GM18499 (cell line): ENCODE data around the gene MYO15B.

Experiments used
- ATAC-seq: cut with Tn5 transposase; IDR thresholded peaks from one replicate; pipeline ENCODE4 v1.9.1; 2021; ENCODE audit warnings: moderate number of reproducible peaks; ENCODE audit not compliant: insufficient read depth, unreplicated experiment

The MYO15B gene

DNA sequence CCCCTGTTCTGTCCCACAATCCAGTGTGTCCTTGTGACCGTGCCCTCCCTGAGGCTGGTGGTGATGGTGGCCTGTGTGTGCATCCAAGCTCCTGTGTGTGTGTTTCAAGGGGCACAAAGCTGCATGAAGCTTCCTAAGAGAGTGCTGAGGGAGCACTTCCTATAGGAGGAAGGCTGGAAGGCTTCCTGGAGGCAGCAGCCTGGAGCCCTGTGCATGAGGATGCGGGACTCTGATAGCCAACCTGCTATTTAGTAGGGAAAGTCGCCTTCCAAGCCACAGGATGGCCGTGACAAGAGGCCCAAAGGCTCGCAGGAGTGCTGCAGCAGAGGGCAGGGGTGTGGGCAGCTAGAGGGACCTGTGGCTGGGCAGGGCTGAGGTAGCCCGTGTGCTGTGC is 8.3 kb downstream of the MYO15B start:
- ATAC-seq, result no peak

DNA sequence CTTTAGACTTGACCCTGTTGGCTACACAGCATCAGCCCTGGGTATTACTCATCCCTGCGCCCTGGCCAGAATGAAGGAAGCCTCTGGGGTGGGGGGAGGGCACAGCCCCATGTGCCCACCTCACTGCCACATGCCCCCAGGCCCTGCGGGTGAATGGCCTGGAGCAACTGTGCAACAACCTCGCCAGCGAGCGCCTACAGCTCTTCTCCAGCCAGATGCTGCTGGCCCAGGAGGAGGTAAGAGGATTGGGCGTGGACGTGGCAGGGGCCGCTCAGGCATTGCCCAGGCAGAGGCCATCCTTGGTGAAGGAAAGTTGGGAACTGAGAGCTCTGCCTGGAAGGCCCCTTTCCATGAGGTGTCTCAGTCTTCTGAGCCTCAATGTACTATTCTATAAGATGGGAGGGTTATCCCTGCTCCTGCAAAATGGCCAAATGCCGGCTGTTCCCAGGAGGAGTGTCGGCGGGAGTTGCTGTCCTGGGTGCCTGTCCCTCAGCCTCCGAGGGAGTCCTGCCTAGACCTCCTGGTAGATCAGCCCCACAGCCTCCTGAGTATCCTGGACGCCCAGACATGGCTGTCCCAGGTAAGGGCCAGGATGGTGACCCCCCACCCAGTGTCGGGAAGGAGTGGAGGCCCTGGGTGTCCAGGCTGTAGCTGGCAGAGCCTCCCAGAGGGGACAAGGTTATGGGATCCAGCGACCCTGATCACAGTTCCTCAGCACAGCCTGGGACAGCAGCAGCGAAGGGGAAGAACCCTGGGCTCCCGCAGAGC is 8.9 kb downstream of the MYO15B start:
- no peak for ATAC-seq

DNA sequence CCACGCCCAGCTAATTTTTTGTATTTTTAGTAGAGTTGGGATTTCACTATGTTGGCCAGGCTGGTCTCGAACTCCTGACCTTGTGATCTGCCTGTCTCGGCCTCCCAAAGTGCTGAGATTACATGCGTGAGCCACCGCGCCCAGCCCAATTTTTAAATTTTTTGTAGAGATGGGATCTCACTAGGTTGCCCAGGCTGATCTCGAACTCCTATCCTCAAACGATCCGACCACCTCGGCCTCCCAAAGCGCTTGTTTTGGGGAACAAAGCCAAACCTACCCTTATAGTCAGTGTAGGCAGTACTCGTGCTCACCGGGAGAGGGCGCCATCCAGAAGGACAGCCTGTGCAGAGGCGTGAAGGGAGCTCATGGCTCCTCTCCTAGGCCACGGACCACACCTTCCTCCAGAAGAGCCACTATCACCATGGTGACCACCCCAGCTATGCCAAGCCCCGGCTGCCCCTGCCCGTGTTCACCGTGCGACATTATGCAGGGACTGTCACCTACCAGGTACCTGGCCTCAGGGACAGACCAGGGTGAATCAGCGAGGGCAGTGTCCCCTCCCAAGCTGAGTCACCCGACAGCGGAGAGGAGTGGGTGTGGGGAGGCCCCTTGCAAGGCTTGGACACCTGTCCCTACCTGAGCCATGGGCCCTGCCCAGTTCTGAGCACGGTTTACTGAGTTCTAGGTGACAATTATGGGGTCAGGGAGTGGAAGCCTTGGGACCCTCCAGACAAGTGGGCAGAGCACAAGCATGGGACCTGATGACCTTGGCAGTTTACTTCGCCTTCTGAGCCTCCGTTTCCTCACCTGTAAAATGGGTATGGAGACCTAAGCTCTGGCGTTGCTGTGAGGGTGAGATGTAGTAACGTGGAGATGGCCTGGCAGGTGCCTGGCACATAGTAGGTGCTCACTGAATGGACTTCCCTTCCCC is 13.7 kb downstream of the MYO15B start:
- no peak for ATAC-seq

- ATAC-seq, result no peak
Measured at GRCh38 chr17:75602644-75603043, 15.0 kb downstream of the MYO15B start.

DNA sequence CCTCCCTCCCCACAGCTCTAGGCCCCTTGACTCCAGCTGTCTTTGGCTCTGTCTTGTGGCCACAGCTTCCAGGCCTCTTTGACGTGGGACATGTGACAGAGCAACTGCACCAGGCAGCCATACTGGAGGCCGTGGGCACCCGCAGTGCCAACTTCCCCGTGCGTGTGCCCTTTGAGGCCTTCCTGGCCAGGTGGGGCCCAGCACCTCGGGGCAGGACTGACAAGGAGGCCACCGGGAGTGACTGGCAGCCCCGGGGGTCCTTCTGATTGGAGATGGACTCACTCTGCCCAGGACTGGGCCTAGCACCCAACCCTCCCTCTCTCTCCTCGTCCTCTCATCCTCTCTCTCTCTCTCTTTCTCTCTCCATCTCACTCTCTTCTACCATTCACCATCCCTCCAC is 15.5 kb downstream of the MYO15B start:
- no peak for ATAC-seq

GRCh38 chr17:75604034-75604695 is 16.6 kb downstream of the MYO15B start:
- no peak for ATAC-seq

- ATAC-seq, result no peak
Measured at GRCh38 chr17:75605790-75606189, 18.2 kb downstream of the MYO15B start.

DNA sequence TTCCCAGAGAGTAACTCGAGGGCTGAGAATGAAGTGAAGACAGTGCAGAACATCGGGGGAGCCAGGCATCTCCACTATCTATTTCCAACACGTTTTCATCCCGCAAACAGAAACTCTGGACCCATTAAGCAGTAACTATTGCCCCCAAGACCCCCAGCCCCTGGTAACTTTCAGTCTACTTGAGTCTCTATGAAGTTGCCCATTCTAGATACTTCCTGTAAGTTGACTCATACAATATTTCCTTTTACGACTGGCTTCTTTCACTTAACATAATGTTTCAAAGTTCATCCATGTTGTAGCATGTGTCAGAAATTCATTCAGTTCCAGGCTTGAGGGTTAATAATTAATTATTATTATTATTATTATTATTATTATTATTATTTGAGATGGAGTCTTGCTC is 19.5 kb downstream of the MYO15B start:
- no peak for ATAC-seq

DNA sequence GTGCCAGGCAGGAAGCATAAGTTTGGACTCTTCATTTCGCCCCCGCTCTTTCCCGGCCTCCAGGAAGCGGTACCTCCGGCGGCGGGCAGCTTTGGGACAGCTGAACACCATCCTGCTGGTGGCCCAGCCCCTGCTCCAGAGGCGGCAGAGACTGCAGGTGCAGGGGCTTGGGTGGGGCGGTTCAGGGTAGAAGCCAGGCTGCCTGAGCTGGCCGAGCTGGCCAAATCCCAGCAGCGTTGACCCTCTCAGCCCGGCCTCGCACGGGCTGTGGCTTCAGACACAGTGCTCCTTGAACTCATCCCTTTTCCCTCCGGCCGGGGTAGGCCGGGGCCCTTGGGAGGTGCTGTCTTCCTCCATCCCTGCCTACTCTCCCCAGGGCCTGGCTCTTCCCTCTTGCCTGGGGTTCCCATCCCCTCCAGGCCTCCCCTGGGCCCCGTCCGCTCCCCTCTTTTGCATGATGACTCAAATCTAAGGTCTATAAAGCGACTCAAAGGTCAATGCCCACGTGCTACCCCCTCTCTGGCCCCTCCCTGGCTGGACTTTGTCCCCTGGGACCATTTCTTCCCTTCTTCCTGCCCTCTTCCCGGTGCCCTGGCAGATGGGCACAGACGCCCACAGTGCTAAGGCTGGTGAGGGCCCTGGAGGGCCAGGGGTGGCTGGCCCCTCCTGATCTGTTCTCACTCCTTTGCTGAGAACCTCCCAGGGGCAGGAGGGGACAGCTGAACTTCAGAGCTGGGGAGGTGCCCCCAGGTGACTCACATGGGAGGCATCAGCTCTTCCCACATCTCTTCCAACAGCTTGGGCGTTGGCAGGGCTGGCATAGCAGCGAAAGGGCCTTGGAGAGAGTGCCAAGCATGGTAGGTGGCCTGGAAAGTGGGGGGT is 22.7 kb downstream of the MYO15B start:
- no peak for ATAC-seq

- ATAC-seq, result no peak
Measured at GRCh38 chr17:75611851-75612429, 24.3 kb downstream of the MYO15B start.

DNA sequence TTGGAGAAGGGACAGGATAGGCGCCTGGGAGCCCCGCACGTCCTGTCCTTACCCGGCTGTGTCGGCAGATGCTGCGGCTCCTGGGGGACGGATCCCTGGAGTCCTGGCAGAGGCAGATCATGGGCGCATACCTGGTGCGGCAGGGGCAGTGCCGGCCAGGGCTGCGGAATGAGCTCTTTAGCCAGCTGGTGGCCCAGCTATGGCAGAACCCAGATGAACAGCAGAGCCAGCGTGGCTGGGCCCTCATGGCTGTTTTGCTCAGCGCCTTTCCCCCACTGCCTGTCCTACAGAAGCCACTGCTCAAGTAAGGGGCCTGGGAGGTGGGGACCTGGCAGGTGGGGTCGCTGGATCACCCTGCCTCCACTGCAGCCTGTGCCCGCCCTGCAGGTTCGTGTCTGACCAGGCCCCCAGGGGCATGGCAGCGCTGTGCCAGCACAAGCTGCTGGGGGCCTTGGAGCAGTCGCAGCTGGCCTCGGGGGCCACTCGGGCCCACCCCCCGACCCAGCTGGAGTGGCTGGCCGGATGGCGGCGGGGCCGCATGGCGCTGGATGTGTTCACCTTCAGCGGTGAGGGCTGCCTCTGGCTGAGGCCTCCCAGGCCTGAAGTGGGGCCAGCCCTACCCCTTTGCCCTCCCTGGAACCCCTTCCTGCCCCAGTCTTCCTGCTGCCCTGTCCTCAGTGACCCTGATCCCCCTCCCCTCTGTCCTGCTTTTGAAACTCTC is 25.5 kb downstream of the MYO15B start:
- ATAC-seq, result no peak

- ATAC-seq, result no peak
Measured at GRCh38 chr17:75614006-75614405, 26.4 kb downstream of the MYO15B start.

GRCh38 chr17:75614556-75615270 is 27.1 kb downstream of the MYO15B start:
- ATAC-seq, result no peak

DNA sequence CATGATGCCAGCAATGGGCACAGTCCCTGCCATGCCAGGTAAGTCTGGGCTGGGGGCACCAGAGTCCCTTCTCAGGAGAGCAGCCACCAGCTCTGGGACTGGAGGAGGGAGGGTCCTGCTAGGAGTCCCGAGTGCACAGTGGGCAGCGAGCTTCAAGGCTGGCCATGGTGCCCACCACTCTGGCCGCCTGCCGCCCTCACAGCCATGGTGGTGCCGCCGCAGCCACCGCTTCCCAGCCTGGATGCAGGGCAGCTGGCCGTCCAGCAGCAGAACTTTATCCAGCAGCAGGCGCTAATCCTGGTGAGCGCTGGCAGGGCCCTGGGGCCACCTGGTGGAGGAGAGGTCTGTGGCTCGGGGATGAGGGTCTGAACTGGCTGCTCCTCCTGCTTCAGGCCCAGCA is 27.7 kb downstream of the MYO15B start:
- no peak for ATAC-seq

- no peak for ATAC-seq
Measured at GRCh38 chr17:75616521-75617122, 29.0 kb downstream of the MYO15B start.

DNA sequence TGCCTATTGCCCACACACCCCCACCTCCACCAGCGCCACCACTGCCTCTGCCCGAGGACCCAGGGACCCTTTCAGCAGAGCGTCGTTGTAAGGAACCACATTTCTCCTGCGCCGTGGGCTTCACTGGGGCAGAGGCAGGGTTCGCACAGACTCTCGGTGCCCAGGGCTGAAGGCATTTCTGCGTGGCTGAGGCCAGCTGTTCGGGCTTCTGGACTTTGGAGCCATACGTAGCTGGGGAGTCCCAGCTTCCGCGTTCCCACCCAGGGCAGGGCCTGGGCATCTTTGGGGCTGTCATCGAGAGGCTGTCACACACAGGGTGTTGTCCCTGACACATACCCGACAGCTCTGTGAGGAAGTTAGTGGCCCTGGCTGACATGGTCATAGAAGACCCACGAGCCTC is 29.6 kb downstream of the MYO15B start:
- no peak for ATAC-seq

DNA sequence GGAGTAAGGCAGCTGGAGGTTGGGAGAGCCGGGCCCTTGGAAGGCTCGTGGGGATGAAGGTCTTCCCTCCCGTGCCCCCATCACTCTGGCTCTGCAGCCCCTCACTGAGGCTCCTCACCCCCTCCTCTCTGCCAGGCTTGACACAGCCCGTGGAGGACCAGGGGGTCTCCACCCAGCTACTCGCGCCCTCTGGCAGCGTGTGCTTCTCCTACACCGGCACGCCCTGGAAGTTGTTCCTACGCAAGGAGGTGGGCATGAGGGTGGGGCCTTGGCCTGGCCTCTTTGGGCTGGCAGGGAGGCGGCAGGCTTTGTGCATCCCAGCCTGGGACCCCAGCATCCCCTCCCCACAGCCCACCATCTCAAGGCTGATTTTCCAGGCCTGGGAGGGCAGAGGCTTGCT is 30.1 kb downstream of the MYO15B start:
- no peak for ATAC-seq
